OCI-LY3 (cell line): Measurements from ENCODE around the gene PLEKHA6.

Source experiments
- EZH2phosphoT487 ChIP-seq: fragments of 200-600 bp; shearing (Covaris generic); IDR thresholded peaks from 2 replicates; pipeline ENCODE4 v1.6.1; 2018; ENCODE audit warnings: antibody characterized with exemption, mixed run types, low read depth
- TF ChIP-seq, protein P1 (sequence below): fragments of 200-600, 300-600 bp; sonication (generic); IDR thresholded peaks from 2 replicates; pipeline ENCODE4 v1.5.1; 2014; ENCODE audit warnings: antibody characterized with exemption, low read length, low read depth

DNA sequence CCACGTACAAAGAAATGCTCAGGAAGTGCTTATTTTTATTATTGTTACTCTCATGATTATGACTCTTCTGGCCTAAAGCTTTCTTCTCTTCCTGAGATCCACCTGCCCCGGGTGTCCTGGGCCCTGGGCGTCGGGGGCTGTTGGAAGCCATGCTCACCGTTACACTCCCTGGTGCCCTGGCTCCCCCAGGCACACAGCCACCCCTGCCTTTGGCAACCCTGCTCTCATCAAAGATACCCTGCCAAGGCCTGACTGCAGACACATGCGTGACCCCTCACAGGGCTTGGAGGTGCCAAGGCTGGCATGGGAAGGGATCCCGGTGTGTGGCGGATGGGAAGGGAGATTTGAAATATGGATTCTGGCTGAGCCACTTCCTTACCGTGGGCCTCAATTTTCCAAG, 160.2 kb downstream of the PLEKHA6 start:
- TF ChIP-seq, protein P1, sequence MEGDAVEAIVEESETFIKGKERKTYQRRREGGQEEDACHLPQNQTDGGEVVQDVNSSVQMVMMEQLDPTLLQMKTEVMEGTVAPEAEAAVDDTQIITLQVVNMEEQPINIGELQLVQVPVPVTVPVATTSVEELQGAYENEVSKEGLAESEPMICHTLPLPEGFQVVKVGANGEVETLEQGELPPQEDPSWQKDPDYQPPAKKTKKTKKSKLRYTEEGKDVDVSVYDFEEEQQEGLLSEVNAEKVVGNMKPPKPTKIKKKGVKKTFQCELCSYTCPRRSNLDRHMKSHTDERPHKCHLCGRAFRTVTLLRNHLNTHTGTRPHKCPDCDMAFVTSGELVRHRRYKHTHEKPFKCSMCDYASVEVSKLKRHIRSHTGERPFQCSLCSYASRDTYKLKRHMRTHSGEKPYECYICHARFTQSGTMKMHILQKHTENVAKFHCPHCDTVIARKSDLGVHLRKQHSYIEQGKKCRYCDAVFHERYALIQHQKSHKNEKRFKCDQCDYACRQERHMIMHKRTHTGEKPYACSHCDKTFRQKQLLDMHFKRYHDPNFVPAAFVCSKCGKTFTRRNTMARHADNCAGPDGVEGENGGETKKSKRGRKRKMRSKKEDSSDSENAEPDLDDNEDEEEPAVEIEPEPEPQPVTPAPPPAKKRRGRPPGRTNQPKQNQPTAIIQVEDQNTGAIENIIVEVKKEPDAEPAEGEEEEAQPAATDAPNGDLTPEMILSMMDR: no peak
- TF ChIP-seq EZH2phosphoT487: no peak
